H1 (cell line): ENCODE data around the gene KRTCAP2. TPM values are rescaled to one million over a fixed set of nuclear protein-coding genes. Genes with fewer than 3 reads are reported as not detected.

Experiments
- CTCF ChIA-PET: fragments of 300-600 bp; sonication (Branson Sonifier 250); formaldehyde crosslinking; loops from one replicate; lab custom pipeline; 2021; ENCODE audit not compliant: partially characterized antibody; lab: Charles Lee
- POLR2A ChIA-PET: fragments of 300-600 bp; sonication (Branson Sonifier 250); formaldehyde crosslinking; loops from one replicate; lab custom pipeline; 2021; ENCODE audit warnings: inconsistent platforms; ENCODE audit not compliant: partially characterized antibody; lab: Charles Lee
- DNase-seq, 2 experiments: peaks; one replicate each; pipeline versions ENCODE4 v3.0.0 to v3.0.0-alpha.2; 2010 to 2022; ENCODE audit warnings: low spot score in 2 of 2, low read depth in 1 of 2, mixed read lengths in 1 of 2
- FAIRE-seq: peaks from 2 replicates; lab custom pipeline; 2011; peaks lifted over from hg19 to GRCh38; lab: Jason Lieb, UNC
- H2AFZ ChIP-seq: 2 replicates; pipeline ENCODE4 v1.8.1; 2012; ENCODE audit warnings: low read length, inconsistent platforms
- H2AK5ac ChIP-seq: 2 replicates; pipeline ENCODE4 v1.6.1; 2013; ENCODE audit warnings: low read depth, low read length
- H2BK120ac ChIP-seq: replicated peaks from 2 replicates; pipeline ENCODE3; 2013; ENCODE audit warnings: low read depth, low read length, inconsistent platforms
- H2BK12ac ChIP-seq: 2 replicates; pipeline ENCODE4 v1.6.1; 2013; ENCODE audit warnings: low read depth, low read length
- H2BK15ac ChIP-seq: 2 replicates; pipeline ENCODE4 v1.6.1; 2013; ENCODE audit warnings: low read length
- H2BK20ac ChIP-seq: 2 replicates; pipeline ENCODE4 v1.6.1; 2013; ENCODE audit warnings: low read length
- H2BK5ac ChIP-seq: 2 replicates; pipeline ENCODE4 v1.6.1; 2013; ENCODE audit warnings: low read depth, low read length
- H3K14ac ChIP-seq: 2 replicates; pipeline ENCODE4 v1.6.1; 2013; ENCODE audit warnings: inconsistent platforms; ENCODE audit not compliant: insufficient read length
- H3K18ac ChIP-seq: 2 replicates; pipeline ENCODE4 v1.6.1; 2013; ENCODE audit warnings: low read length; ENCODE audit errors: extremely low read depth
- H3K23ac ChIP-seq: 2 replicates; pipeline ENCODE4 v1.6.1; 2013; ENCODE audit warnings: inconsistent platforms; ENCODE audit not compliant: insufficient read length
- H3K23me2 ChIP-seq: 2 replicates; pipeline ENCODE4 v1.6.1; 2013; ENCODE audit warnings: low read depth, low read length
- H3K27ac ChIP-seq: 2 replicates; pipeline ENCODE4 v1.6.1; 2011; ENCODE audit warnings: low read depth, low read length, inconsistent platforms
- H3K27me3 ChIP-seq, 4 experiments: replicated peaks in 1 of 4; 1 replicate in 1 of 4; 2 replicates in 3 of 4; pipeline versions ENCODE4 v1.6.1 to v1.8.1; 2011 to 2013; ENCODE audit warnings: low read length in 3 of 4, mild to moderate bottlenecking in 3 of 4, inconsistent platforms in 2 of 4, mixed read lengths in 2 of 4, moderate library complexity in 1 of 4; ENCODE audit not compliant: control insufficient read depth in 3 of 4, insufficient read depth in 3 of 4; ENCODE audit errors: extremely low read depth in 1 of 4
- H3K36me3 ChIP-seq, 4 experiments: 2 replicates each; pipeline versions ENCODE4 v1.6.1 to v1.8.1; 2011 to 2013; ENCODE audit warnings: mild to moderate bottlenecking in 4 of 4, low read length in 3 of 4, moderate library complexity in 2 of 4, control low read depth in 1 of 4, inconsistent platforms in 1 of 4; ENCODE audit not compliant: insufficient read depth in 4 of 4, control insufficient read depth in 2 of 4
- H3K4ac ChIP-seq: replicated peaks from 2 replicates; pipeline ENCODE3; 2013; ENCODE audit warnings: low read length, low read depth, mixed read lengths, inconsistent platforms; ENCODE audit not compliant: insufficient read length
- H3K4me1 ChIP-seq, 4 experiments: replicated peaks in 1 of 4; 1 replicate in 1 of 4; 2 replicates in 3 of 4; pipeline versions ENCODE4 v1.6.1 to v1.8.1; 2011 to 2013; ENCODE audit warnings: low read length in 3 of 4, inconsistent platforms in 2 of 4, mixed read lengths in 1 of 4; ENCODE audit not compliant: insufficient read depth in 4 of 4, control insufficient read depth in 3 of 4
- H3K4me2 ChIP-seq, 2 experiments: 2 replicates each; pipeline versions ENCODE4 v1.6.1 to v1.8.1; 2011 to 2013; ENCODE audit warnings: low read depth in 2 of 2, low read length in 2 of 2, control low read depth in 1 of 2, inconsistent platforms in 1 of 2, mild to moderate bottlenecking in 1 of 2; ENCODE audit not compliant: insufficient read depth in 1 of 2
- H3K4me3 ChIP-seq, 4 experiments: fragments of 200-600, 300-600 bp in 1 of 4; sonication (generic), shearing (Covaris generic), sonication (Bioruptor Twin) in 1 of 4; 2 replicates each; pipeline versions ENCODE4 v1.5.1 to v1.8.1; 2011 to 2016; ENCODE audit warnings: low read length in 4 of 4, low read depth in 3 of 4, control low read depth in 2 of 4, inconsistent platforms in 2 of 4, mild to moderate bottlenecking in 2 of 4, mixed read lengths in 1 of 4, moderate library complexity in 1 of 4; ENCODE audit not compliant: insufficient read depth in 2 of 4; ENCODE audit errors: extremely low read depth in 1 of 4
- H3K56ac ChIP-seq: replicated peaks from 2 replicates; pipeline ENCODE3; 2013; ENCODE audit warnings: low read depth, mild to moderate bottlenecking, mixed read lengths, low read length, inconsistent platforms; ENCODE audit not compliant: insufficient read length
- H3K79me1 ChIP-seq: 2 replicates; pipeline ENCODE4 v1.6.1; 2013; ENCODE audit warnings: low read depth, low read length, control low read depth
- H3K79me2 ChIP-seq, 2 experiments: 2 replicates each; pipeline versions ENCODE4 v1.6.1 to v1.8.1; 2012 to 2013; ENCODE audit warnings: low read length in 2 of 2, mild to moderate bottlenecking in 2 of 2, inconsistent platforms in 1 of 2; ENCODE audit not compliant: insufficient read depth in 2 of 2, control insufficient read depth in 1 of 2
- H3K9ac ChIP-seq, 4 experiments: replicated peaks in 1 of 4; 1 replicate in 1 of 4; 2 replicates in 3 of 4; pipeline versions ENCODE4 v1.6.1 to v1.8.1; 2011 to 2013; ENCODE audit warnings: low read depth in 3 of 4, low read length in 3 of 4, control low read depth in 2 of 4, mild to moderate bottlenecking in 2 of 4, moderate library complexity in 2 of 4, inconsistent platforms in 1 of 4; ENCODE audit errors: extremely low read depth in 1 of 4
- H3K9me3 ChIP-seq, 2 experiments: 2 replicates each; pipeline versions ENCODE4 v1.6.1 to v1.8.1; 2012 to 2013; ENCODE audit warnings: mild to moderate bottlenecking in 2 of 2, moderate library complexity in 2 of 2, control low read depth in 1 of 2, inconsistent platforms in 1 of 2, low read depth in 1 of 2, low read length in 1 of 2, mixed read lengths in 1 of 2; ENCODE audit not compliant: insufficient read depth in 2 of 2
- H4K20me1 ChIP-seq, 2 experiments: replicated peaks in 1 of 2; 2 replicates each; pipeline versions ENCODE3 to v1.8.1; 2011 to 2013; ENCODE audit warnings: inconsistent platforms in 2 of 2, low read length in 2 of 2, mild to moderate bottlenecking in 1 of 2; ENCODE audit not compliant: insufficient read depth in 2 of 2, control insufficient read depth in 1 of 2
- H4K5ac ChIP-seq: 2 replicates; pipeline ENCODE4 v1.6.1; 2013; ENCODE audit warnings: low read length, low read depth, mixed read lengths, inconsistent platforms; ENCODE audit not compliant: insufficient read length
- H4K8ac ChIP-seq: 2 replicates; pipeline ENCODE4 v1.8.0; 2013; ENCODE audit warnings: mild to moderate bottlenecking, moderate library complexity, low read length, inconsistent platforms; ENCODE audit not compliant: insufficient read depth; ENCODE audit errors: extremely low read depth
- H4K91ac ChIP-seq: replicated peaks from 2 replicates; pipeline ENCODE3; 2013; ENCODE audit warnings: low read length, mixed read lengths, inconsistent platforms; ENCODE audit not compliant: insufficient read length
- SIRT6 ChIP-seq: IDR thresholded peaks from one replicate; pipeline ENCODE4 v1.7.1; 2012; ENCODE audit warnings: low read length, inconsistent platforms
- SP4 ChIP-seq: IDR thresholded peaks from 2 replicates; pipeline ENCODE4 v1.6.1; 2012; ENCODE audit warnings: low read length, inconsistent platforms
- YY1 ChIP-seq: IDR thresholded peaks from 2 replicates; pipeline ENCODE4 v1.6.1; 2011; ENCODE audit warnings: low read depth, mild to moderate bottlenecking, low read length
- WGBS, 2 experiments: shearing (Covaris generic) in 1 of 2; methylation state at CpG; one replicate each; pipeline versions ENCODE4 v1.1.6 to v1.1.7; 2013 to 2015; ENCODE audit warnings: low lambda C conversion rate in 2 of 2, mixed read lengths in 2 of 2, inconsistent platforms in 1 of 2, low coverage in 1 of 2, missing lambda C conversion rate in 1 of 2; ENCODE audit not compliant: insufficient replicate concordance in 2 of 2, insufficient coverage in 1 of 2, insufficient read length in 1 of 2; ENCODE audit errors: extremely low coverage in 1 of 2, missing lambda C conversion rate in 1 of 2; 5-methylcytosine and 5-hydroxymethylcytosine counted together
- polyA plus RNA-seq, 7 experiments: library from polyadenylated mRNA; depleted of rRNA in 3 of 7; stranded (reverse) in 5 of 7; unstranded in 2 of 7; fragments of >200 nt in 5 of 7; fragments of 200-250 nt in 2 of 7; gene quantifications; 1 replicate in 5 of 7; 2 replicates in 1 of 7; 4 replicates in 1 of 7; pipeline versions ENCODE4 v1.2.1 to v1.2.3, GENCODE V29; 2011 to 2013; ENCODE audit warnings: missing spikeins in 2 of 7, mixed read lengths in 2 of 7
- total RNA-seq: library from RNA; stranded (reverse); fragmentation: NEBNext Ultra II Directional; extraction: Animal tissue kit (Norgen Biotek cat#: 25700); gene quantifications from 2 replicates; pipeline ENCODE4 v1.2.1, GENCODE V29; 2021

The KRTCAP2 gene
- total and polyA plus RNA-seq, 2 of the 8 experiments (the other 6 are each of a cell fraction or from before 2014, with no cell fraction given), result 146 to 317 TPM

- Histone ChIP-seq H3K79me1 (no peaks in the 10 kb centered on the region), H2BK120ac (no peak overlapping the region), H3K56ac (no peak overlapping the region), H3K23ac (no peak overlapping the region), H3K27me3 (peaks cover 32 to 46% (median 45%) of the 10 kb centered on the region in 4 experiments), H2BK12ac (no peak overlapping the region), H3K79me2 (no peaks in the 10 kb centered on the region), H4K91ac (no peak overlapping the region), H3K9ac (no peak overlapping the region), H4K20me1 (no peaks in the 10 kb centered on the region), H3K4me2 (no peak overlapping the region), H2BK5ac (no peak overlapping the region), H3K4me3 (no peak overlapping the region), H3K18ac (no peak overlapping the region), H2AFZ (no peak overlapping the region), H2AK5ac (no peak overlapping the region), H4K5ac (no peak overlapping the region), H3K23me2 (peaks cover 23% of the 10 kb centered on the region), H3K14ac (no peak overlapping the region), H3K4ac (no peak overlapping the region), H3K4me1 (peaks cover 8 to 36% (median 24%) of the 10 kb centered on the region in 4 experiments), H3K27ac (no peak overlapping the region), H4K8ac (no peak overlapping the region), H3K9me3 (no peaks in the 10 kb centered on the region), H3K36me3 (no peaks in the 10 kb centered on the region), H2BK15ac (no peak overlapping the region), H2BK20ac (no peak overlapping the region)
- WGBS, 2 experiments, result 84% methylated on average over 4 of the region's 4 CpGs; no CpG with 5 or more reads in 1 of the 2 experiments
- FAIRE-seq, result no peak
- no peak for DNase-seq
- CTCF ChIA-PET, result interaction anchor here (0.6 to 4.8 kb wide), 4 partner anchors 32 to 484 kb away, joined by 3 to 66 read pairs (median 15); partner anchors contain the start of gene KRTCAP2
- POLR2A ChIA-PET, result interaction anchor here (0.6 to 1.7 kb wide), 2 partner anchors 11 to 816 kb away, joined by 3 to 6 read pairs; no protein-coding TSS in a partner anchor
- TF ChIP-seq SIRT6, result no peak
- no peak for TF ChIP-seq SP4
- no peak for TF ChIP-seq YY1
These were observed 49.3 kb downstream of the KRTCAP2 start for GRCh38 chr1:155123801-155124200.
